GM19438 (cell line): ENCODE data around the gene SSH2.

Experiments
- ATAC-seq: cut with Tn5 transposase; IDR thresholded peaks from one replicate; pipeline ENCODE4 v1.9.1; 2021; ENCODE audit warnings: low read depth; ENCODE audit not compliant: unreplicated experiment

The SSH2 gene

GRCh38 chr17:29717817-29718216 lies 212.2 kb downstream of the SSH2 start:
- no peak for ATAC-seq

- no peak for ATAC-seq
Observed at GRCh38 chr17:29716566-29716965, 213.5 kb downstream of the SSH2 start.

- no peak for ATAC-seq
Observed at GRCh38 chr17:29715680-29716079, 214.3 kb downstream of the SSH2 start.

GRCh38 chr17:29714146-29714545 lies 215.9 kb downstream of the SSH2 start:
- ATAC-seq = no peak

- ATAC-seq = no peak
Observed at GRCh38 chr17:29713626-29714025, 216.4 kb downstream of the SSH2 start.

GRCh38 chr17:29711588-29712385 lies 218.2 kb downstream of the SSH2 start:
- no peak for ATAC-seq

- ATAC-seq = no peak
Observed at GRCh38 chr17:29710891-29711418, 219.1 kb downstream of the SSH2 start.

GRCh38 chr17:29710520-29710884 lies 219.5 kb downstream of the SSH2 start:
- no peak for ATAC-seq

- ATAC-seq = no peak
Observed at GRCh38 chr17:29709866-29710519, 220.0 kb downstream of the SSH2 start.

- no peak for ATAC-seq
Observed at GRCh38 chr17:29707212-29707571, 222.8 kb downstream of the SSH2 start.

GRCh38 chr17:29706045-29706431 lies 224.0 kb downstream of the SSH2 start:
- ATAC-seq = no peak

- no peak for ATAC-seq
Observed at GRCh38 chr17:29705386-29705785, 224.6 kb downstream of the SSH2 start.

GRCh38 chr17:29699283-29699682 lies 230.7 kb downstream of the SSH2 start:
- no peak for ATAC-seq

- ATAC-seq = no peak
Observed at GRCh38 chr17:29698837-29699236, 231.2 kb downstream of the SSH2 start.

- ATAC-seq = no peak
Observed at GRCh38 chr17:29698019-29698777, 231.8 kb downstream of the SSH2 start.

- ATAC-seq = no peak
Observed at GRCh38 chr17:29697371-29697770, 232.7 kb downstream of the SSH2 start.

GRCh38 chr17:29694918-29695563 lies 235.0 kb downstream of the SSH2 start:
- ATAC-seq = no peak

- ATAC-seq = no peak
Observed at GRCh38 chr17:29693751-29694150, 236.3 kb downstream of the SSH2 start.

GRCh38 chr17:29687596-29687995 lies 242.4 kb downstream of the SSH2 start:
- no peak for ATAC-seq

- ATAC-seq = no peak
Observed at GRCh38 chr17:29686993-29687590, 242.9 kb downstream of the SSH2 start.
